ENCODE data around the gene CUEDC2.

- TF ChIP-seq POLR2A (IDR thresholded peaks at IDR 0.05; ENCODE audit: low read depth, low read length) (no peak), TAF1 (IDR thresholded peaks at IDR 0.05; ENCODE audit: low read depth, low read length) (no peak), POU2F2 (IDR thresholded peaks at IDR 0.05; ENCODE audit: low read depth, low read length) (no peak), POLR2AphosphoS5 (IDR thresholded peaks at IDR 0.05; ENCODE audit: low read depth, low read length) (no peak)
These were observed 36.1 kb downstream of the CUEDC2 start for GRCh38 chr10:102396317-102396650.
